ENCODE measurements around the gene PRUNE2. TPM values are rescaled to one million over a fixed set of nuclear protein-coding genes. Genes with fewer than 3 reads are reported as not detected.
"Not testable (repeated sequence)": the region's sequence is repeated elsewhere in the genome, so short reads cannot be mapped to it uniquely, and the experiment has no call there.

PRUNE2 gene
- total RNA-seq, 1 donor from 2014 or later: 650 TPM

DNA sequence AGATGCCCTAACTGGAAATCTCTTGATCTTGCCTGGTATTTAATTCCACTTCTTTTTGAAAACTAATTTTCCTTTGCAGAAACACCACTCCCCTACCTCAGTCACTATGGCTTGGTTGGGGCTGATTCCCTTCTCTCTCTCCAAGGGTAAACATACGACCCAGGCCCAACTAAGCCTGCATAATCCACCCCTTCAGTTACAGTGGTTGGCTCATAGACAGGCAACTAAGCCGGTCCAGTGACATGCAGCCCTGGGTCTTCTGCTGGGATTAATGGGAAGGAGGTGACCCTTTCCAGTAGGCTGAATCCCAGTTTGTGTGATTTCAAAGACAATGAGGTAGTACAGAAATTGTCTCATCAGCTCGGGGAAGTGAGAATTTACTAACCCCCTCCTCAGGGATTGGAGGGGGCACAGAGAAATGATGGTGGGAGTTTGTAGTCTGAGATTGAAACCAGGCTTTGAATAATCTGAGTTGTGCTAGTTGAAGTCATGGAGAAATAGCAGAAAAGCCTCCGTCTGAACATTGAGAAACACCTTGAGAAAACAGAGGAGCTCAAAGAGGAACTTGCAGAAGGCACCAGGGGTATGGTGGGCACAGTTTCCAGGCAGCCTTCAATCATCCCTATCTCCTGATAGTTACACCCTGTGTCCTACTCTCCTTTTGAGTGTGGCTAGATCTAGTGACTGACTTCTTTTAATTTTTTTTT is 298.0 kb downstream of the PRUNE2 start:
- DNase-seq (ENCODE audit: low read depth): no peak

DNA sequence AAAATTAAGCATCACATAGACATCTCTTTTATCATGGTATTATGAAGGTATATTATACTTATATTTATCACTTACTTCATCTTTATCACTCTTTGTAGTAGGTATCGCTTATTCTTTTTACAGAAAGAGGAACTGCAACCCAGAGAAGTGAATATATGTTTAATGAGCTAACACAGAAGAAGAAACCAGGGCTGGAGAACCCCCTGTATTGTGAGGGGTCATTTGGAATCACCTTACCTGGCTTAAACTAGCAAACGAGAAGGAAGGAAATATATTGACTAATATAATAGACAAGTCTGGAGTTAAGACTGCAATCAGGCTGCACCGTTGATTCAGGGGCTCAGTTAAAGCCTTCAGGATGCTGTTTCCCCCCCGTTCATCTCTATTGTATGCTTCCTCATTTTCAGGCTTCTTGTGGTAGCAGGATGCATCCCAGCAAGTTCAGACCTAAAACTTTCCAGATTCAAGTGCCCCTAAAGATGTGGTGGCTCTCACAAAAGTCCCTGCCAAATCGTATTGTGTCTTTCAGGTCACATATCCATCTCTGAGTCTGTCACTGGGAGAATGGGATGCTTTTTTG is 300.5 kb downstream of the PRUNE2 start:
- DNase-seq (ENCODE audit: low read depth): no peak

DNA sequence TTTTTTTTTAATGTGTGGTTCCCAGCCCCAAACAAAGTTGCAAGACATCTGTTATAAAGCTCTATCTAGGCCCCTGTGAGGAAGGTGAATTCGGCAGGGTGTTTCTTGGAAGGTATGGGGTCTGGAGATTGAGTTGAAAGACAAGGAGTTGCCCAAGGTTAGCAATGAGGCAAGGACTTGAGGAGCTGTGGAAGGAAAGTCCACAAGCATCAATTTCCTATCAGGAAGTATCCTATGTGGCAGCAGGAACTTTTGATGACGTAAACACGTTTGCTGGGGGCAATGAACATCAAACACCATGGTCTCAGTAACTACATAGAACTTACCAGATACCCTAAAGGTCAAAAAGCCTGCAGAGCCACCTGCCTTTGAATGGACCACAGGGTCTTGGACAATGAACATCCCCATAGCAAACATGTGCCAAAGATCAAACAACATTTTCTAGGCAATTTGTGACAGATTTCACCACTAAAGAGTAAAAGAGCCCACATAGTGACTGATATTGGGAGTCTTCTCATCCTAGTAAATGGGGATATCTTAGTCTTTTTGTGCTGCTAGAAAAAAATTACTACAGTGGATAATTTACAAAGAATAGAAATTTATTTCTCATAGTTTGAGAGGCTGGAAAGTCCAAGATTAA is 301.9 kb downstream of the PRUNE2 start:
- DNase-seq (ENCODE audit: low read depth): no peak

DNA sequence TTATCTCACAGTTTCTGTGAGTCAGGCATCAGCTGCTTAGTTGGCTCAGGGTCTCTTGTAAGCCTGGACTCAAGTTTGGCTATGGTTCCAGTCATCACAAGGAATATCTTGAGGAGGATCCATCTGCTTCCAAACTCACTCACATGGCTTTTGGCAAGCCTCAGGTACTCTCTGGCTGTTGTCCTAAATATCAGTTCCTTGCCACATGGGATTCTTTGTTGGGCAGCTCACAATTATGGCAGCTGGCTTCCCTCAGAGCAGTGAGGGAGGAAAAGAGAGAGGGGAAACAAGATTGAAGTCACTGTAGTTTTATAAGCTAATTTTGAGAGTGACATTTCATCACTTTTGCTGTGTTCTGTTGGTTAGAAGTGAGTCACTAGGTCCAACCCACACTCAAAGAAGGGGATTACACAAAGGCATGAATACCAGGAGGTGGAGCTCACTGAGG is 302.4 kb downstream of the PRUNE2 start:
- DNase-seq (ENCODE audit: low read depth): peak; percentile 53

DNA sequence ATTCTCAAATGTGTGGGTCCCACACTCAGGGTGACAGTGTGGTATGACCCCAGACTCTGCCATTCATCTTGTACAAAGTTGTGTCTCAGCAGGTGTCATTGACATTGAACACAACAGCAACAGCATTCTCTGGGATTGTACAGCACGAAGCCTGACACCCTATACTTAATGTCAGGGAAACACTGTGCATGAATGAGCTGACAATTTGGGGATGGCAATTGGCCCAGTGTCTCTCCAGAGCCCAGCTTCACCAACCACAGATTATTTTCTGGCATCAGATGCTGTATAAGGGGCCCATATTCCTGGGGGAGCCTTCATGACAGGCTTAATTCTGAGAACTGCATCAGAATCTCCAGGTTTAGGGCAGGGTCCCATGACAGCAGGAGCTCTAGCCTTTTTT is 303.7 kb downstream of the PRUNE2 start:
- no peak for DNase-seq (ENCODE audit: low read depth)

DNA sequence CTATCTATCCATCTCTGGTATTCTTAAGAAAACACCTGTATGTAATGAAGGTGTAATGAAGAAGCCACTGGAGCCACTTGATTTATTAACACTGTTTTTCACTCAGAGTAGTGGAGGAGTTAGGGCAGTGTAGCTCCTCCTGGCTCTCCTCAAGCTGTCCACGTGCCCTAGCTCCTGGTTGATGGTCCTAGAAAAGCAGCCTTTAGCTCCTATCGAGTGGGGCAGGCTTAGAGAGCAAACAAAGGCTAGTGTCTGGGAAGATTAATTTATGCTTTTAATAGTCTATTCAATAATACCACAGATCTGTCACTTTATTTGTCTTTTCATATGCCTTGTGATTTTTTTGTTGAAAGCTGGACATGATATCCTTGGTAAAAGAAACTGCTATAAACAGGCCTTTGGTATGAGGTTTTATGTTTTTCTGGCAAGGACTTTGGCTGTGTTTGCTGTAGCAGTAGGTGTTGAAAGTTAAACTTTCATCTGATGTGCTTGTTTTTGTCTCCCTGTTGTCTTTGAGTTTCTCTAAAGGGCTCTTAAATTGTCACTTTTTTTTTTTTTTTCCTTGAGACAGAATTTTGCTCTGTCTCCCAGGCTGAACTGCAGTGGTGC is 305.8 kb downstream of the PRUNE2 start:
- DNase-seq (ENCODE audit: low read depth): no peak

DNA sequence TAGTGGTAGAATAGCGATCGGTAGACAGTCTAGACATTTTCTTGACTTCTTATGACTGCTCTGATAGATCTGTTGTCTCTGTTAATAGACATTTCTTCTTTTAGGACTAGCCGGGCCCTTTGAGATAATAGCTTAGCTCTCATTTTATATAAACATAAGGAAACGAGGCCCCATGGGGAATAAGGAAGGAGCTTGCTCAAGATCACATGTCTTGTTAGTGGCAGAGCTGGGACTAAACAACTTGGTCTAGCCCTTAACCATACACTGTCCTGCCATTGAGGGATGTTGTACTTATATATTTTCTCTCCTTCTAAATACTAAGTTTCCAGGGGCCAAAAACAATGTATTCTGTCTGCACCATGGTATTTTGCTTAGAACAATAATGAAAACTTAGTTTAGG is 306.9 kb downstream of the PRUNE2 start:
- no peak for DNase-seq (ENCODE audit: low read depth)

DNA sequence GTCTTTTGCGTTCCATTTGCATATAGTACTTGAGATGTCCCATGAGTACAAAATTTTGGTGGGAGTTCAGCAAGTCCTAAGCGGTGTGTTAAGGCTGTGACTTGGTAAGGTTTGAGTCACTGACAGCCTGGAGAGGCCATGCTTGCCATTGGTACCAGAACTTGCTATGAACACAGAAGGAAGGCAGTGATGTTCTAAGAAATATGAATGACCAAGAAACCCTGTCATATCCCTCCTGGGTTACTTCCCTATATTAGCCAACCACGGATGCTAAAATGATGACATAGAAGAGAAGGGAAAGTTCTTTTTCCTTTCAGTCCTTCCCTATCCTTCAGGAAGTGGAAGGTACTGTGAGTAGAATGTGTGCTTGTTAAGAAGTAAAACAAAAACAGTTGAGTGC is 310.3 kb downstream of the PRUNE2 start:
- DNase-seq (ENCODE audit: low read depth): no peak

DNA sequence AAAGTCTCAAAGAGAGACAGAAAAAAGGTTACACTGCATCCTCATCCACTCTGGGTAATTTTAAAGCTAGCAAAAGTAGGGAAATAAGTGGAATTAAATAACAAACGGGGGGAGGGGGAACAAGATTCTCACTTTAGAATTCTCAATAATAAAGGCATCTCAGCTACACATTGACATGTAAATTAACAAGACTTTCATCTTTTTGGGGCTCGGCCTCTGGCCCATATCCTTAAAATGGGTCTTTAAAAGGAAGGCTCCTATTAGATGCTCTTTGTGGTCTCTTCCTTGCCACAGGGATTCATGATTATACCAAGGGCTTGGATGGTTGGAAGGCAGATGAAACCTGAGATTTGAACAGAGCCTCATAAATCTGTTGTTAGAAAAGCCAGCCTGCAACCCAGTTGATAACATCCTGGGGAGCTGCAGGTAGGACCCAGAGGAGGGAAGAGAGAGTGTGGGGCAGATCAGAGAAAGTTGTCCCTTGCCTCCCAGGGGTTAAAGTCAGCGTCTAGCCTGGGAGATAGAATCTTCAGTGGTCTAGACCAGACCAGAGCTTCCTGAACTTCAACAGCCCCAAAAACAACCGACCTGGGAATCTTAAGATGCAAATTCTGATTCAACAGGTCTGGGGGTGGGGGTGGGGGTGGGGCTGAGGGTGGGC is 311.0 kb downstream of the PRUNE2 start:
- DNase-seq (ENCODE audit: low read depth): no peak

DNA sequence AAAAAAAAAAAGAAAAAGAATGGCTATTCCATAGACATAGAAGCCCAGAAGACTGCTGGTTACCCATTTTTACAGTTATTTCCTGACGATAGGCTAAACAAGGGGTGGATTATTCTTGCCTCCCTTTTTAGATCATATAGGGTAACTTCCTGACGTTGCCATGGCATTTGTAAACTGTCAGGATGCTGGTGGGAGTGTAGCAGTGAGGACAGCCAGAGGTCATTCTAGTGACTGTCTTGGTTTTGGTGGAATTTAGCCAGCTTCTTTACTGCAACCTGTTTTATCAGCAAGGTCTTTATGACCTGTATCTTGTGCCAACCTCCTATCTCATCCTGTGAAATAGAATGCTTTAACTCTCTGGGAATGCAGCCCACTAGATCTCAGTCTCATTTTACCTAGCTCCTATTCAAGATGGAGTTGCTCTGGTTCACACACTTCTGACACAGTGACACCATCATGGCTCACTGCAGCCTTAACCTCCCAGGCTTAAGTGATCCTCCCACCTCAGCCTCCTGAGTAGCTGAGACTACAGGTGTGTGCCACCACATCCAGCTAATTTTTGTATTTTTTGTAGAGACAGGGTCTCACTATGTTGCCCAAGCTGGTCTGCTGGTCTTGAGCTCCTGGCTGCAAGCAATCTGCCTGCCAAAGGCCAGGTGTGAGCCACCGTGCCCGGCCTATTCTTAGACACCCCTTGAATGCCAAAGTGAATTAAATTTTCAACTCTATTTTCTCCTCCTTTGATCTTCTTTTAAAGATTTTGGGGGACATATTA is 311.8 kb downstream of the PRUNE2 start:
- not testable (repeated sequence) for DNase-seq (ENCODE audit: low read depth)

DNA sequence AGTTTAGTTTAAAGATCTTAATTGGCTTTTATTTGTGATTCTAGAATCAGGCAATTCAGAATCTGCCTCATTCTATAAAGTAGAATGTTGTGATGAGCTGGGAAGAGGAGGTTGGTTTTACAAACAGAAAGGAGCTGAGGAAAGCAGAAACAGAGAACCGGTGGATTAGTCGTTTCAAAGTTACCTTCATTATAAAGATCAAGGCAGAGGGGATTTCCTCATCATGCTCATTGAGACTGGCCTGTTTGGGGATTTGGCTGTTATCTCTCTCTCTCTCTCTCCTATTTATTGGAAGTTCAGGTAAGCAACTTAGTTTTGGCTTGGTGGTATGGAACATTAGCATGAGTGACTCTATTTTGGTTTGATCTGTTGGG is 313.0 kb downstream of the PRUNE2 start:
- DNase-seq (ENCODE audit: low read depth): no peak

DNA sequence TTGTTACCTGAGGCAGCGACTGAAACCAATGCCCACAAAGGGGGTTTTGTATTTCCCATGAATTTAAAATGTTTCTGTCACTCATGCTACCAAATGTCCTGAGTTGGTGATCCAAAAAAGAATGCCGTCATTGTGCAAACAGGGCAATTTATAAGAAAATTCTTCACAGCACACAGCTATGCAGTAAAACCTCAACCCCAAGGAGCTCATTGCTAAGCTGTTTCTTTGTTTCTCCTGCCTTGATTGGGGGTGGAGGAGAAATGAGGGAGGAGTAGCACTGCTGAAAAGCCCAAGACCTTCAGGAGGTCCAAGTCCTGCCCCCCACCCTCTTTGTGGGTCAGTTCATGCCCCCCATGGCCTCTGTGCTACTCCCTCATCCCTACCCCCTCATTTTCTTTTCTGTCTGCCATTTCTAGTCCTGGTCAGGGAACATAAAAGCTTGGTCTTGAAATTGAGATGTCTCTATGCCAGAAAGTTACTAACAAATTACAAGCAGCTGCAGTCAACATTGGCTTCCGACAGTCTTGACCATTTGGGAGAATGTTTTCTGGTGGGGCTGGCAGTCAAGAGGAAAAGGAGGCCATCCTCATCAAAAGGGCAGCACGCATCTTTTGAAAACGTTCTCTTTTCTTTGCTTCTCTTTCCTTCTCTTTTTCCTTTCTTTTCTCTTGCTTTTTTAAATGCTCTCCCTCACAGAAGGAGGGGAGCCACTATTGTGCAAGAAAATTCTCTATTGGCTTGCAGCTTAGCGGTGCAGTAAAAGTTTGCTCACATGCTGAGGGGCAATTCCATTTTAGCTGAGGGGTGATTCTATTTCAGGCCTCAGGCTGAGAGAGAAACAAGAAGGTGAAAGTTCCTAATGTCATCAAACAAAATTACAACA is 313.6 kb downstream of the PRUNE2 start:
- DNase-seq (ENCODE audit: low read depth): no peak

DNA sequence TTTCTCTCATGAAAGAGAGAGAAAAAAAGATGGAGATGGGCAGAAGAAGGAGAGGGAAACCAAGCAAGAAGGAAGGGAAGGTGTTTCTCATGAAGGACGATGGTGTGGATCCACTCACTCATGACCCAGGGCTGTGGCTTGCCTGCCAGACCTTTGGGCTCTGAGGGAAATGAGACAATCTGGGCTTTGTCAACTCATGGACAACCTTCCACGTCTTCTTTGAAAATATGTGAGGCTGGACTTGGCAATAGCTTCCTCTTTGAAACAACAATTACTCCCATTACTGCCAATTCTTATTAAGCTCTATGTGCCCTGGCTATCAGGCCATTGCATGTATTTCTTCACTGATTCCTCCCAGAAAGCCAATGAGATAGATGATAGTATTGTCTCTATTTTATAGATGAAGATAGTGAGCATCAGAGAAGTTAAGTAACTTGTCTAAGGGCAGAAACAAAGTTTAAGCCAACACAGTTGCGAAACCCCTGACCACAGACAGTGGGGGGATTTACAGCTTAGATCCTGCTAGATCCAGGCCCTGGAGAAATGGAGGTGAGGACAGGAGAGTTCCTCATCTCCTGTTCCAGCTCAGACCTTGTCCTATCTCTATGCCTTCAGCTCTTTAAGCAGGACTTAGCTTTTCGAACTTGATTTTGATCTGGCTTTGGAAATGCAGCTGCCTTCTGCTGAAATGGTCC is 314.5 kb downstream of the PRUNE2 start:
- DNase-seq (ENCODE audit: low read depth): no peak

DNA sequence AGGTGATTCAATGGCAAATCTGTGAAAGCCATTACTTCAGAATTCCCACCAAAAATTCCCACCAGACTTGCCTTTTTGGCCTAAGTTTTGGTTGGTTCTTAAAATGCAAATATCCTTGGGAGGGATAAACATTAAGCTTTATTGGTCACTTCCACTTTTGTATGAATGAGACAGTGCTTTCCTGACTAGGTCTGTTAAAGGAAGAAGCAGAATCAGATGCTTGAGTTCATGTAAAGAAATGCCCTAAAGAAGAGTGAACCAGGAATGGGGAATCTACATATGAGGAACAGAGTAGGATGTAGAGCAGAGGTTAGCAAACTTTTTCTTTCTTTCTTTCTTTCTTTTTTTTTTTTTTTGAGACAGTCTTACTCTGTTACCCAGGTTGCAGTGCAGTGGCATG is 317.6 kb downstream of the PRUNE2 start:
- no peak for DNase-seq (ENCODE audit: low read depth)

DNA sequence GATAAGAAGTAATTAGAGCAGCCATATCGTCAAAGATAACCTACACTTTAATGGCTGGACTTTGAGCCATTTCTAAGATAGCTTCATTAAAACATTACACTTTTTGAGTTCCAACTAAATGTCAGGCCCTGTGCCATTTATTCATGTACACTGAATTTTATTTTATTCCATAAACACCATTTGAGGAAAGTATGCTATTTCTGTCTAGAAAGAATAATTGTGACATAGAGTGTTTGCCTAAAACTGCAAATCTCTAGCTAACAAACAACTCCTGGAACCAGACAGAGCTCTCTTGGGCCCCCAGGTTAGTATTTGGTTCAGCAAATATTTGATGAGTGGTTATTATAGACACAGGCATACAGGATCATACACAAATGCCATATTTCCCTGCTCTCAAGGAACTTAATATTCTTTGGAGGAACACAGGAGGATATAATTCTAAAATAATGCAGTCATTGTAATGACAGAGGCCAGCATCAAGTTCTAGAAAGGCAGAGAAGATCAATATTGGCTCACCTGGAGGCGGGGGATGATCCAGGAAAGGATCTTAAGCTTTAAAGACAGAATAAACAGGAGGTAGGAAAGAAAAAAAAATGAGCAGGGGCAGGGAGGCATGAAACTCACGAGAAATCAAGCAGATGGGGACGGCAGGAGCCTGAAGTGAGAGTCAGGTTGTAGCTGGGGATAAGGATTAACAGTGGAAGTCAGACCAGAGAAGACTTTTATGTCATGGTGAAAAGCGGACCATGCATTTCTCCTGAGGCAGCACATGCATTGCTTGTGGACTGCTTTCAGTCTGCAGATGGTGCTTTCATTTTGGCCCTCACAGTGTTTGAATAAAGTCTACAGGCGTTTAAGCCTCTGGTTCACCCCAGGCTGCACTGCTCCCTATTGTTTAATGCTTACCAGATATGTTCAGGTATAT is 319.3 kb downstream of the PRUNE2 start:
- DNase-seq (ENCODE audit: low read depth): no peak

DNA sequence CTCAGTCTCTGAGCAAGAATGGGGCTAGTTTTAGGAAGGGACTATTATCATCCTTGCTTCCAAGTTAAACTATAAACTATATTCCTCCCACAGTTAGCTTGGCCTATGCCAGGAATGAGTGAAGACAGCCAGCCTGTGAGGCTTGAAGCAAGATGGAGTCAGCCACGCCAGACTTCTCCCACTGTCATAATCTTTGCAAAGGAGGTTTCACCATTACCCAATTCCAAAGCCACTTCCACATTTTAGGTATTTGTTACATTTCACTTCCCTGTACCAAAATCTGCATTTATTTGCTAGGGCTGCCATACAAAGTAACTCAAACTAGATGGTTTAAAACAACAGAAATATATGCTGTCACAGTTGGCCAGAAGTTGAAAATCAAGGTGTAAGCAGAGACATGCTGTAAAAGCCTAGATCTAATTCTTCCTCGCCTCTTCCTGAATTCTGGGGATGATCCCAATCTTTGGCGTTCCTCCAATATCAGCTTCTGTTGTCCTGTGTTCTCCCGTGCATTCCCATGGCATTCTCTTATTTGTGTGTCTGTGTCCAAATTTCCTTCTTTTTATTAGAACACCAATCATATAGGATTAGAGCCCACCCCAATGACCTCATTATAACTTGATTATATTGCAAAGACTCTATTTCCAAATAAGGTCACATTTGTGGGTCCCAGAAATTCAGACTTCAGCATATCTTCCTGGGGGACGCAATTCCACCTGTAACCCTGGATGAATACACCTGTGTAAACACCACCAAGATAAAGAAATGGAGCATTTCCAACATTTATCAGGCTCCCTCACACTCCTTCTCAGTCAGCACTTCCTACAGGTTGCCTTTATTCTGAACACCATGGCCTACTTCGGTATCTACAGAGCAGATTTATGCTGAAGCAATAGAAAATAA is 320.2 kb downstream of the PRUNE2 start:
- no peak for DNase-seq (ENCODE audit: low read depth)

DNA sequence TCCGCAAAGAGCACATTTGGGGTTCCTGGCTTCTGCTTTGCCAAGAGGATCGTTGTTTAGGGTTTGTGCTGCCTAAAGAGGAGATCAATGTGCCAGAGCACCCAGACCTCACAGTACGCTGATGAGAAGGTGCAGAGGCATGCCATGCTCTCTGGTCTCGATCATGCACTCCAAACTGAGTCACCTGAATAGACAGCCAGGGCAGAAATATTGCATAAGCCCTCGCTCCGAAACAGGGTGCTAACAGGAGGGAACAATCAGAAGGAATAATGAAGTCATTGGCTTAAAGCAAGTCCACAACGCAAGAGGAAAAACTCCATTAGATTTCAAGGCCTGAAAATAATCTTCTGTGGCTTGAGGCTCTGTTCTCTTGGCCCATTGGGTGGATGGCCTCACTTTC is 322.7 kb downstream of the PRUNE2 start:
- DNase-seq (ENCODE audit: low read depth): no peak

Data from myocyte (in vitro differentiated cells).